GM18507 (cell line): Measurements from ENCODE around the gene GRK6.

Experiments used
- DNase-seq: peaks from one replicate; pipeline ENCODE4 v3.0.0; 2011; ENCODE audit warnings: low read depth; ENCODE audit not compliant: insufficient read length; ENCODE audit errors: extremely low spot score
- FAIRE-seq: peaks from 2 replicates; lab custom pipeline; 2011; peaks lifted over from hg19 to GRCh38; lab: Jason Lieb, UNC

GRK6 gene

DNA sequence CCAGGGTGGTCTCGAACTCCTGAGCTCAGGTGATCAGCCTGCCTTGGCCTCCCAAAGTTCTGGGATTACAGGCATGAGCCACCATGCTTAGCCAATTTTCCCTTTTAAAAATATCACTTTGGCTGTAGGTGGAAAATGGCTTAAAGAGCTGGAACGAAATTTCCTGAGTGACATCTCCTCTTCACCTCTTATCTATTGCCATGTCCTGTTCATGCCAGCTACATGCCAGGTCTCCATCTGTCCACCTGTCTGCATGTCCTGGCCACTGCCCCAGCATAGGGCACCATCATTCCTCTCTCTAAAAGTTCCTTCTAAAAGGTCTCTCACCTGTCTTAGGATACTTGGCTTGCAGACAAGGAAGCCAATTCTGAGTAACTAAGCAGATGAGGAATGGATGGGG is 2.8 kb upstream of the GRK6 start:
- no peak for FAIRE-seq

DNA sequence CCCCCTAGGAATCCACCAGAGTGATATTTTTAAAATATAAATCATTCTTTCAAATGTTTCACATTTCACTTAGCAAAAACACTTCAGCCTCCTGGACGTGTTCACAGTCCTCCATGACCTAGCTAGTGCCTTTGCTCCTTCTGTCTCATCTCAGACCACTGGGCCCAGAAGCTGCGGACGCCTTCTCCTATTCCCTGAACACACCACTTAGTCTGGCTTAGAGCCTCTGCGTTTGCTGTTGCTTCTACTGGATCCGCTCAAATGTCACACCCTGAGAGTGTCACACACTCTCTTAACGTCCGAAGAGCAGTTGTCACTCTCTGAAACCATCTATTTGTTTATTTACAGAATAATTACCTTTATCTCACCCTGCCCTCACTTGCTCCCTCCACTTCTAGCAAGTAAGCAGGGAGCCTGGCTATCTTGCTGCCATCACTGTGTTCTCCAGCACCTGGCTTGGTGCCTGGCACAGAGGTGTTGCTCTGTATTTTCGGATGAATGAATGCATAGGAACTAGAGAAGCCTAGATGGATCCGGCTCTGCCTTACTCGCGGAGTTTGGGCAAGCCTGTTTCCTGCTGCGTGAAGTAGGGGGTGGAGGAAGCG is 1.2 kb upstream of the GRK6 start:
- no peak for DNase-seq

More for the DNA sequence above, 2.8 kb upstream of the GRK6 start:
- no peak for DNase-seq

DNA sequence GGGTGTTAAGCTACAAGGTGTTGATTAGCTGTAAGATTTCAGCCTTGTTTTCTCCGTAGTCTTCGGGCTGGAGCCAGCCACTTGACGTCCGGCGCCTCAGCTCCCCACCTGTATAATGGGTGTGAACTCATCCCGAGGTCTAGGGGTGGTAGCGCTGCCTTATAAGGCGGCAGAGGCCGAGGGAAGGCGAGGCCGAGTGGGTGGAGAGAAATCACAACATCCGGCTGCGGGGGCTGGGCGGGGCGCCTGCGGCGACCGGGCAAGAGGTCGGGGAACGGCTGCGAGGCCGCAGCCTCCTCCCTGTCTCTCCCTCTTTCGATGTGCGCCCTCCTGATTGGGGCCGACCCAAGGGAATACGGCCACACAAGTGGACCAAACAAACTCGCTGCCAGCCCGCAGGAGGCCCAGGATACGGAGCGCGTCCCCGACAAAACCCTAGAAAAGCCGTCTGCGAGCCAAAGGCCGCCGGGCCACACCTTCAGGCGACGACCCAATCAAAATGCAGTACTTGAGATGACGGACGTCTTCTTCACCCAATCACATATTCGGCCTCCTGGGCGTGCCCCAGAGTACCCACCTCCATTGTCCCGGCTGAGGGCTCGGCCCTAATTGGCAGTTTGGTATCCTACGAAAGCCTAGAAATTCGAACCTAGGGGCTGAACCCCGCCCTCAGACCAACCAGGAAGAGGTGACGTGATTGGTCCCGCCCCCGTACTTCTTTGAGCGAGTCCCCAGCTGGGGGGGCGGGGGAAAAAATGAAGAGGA is 493 bp upstream of the GRK6 start:
- peak; percentile 99 for FAIRE-seq
- DNase-seq: peak; percentile 94

More for the DNA sequence above, 1.2 kb upstream of the GRK6 start:
- no peak for FAIRE-seq

DNA sequence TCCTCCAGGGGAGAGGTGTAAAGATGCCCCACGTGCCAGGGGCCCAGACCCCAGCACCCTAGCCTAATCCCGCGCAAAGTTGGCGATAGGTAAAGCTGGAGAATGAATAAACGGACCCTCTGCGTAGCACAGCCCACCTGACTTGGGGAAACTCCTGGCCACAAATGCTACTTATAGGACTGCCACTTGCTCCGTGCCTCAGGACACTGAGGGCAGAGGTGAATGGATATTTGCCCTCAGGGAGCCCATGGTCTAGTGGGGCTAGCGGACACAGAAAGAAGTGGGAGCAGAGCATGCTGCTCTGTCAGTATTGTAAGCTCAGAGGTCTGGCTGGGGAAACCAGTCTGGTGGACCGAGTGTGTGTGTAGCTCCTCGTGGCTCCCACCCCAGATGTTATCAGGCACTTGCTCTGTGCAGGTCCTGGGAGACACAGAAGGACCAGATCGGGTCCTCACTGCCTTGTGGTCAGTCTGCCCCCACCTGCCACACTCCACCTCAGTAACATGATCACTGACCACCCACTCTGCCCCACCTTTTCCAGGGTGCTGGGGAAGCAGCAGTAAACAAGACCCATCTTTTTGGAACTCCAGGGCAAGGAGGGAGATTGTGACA is 841 bp downstream of the GRK6 start:
- FAIRE-seq: peak; percentile 9
- no peak for DNase-seq

DNA sequence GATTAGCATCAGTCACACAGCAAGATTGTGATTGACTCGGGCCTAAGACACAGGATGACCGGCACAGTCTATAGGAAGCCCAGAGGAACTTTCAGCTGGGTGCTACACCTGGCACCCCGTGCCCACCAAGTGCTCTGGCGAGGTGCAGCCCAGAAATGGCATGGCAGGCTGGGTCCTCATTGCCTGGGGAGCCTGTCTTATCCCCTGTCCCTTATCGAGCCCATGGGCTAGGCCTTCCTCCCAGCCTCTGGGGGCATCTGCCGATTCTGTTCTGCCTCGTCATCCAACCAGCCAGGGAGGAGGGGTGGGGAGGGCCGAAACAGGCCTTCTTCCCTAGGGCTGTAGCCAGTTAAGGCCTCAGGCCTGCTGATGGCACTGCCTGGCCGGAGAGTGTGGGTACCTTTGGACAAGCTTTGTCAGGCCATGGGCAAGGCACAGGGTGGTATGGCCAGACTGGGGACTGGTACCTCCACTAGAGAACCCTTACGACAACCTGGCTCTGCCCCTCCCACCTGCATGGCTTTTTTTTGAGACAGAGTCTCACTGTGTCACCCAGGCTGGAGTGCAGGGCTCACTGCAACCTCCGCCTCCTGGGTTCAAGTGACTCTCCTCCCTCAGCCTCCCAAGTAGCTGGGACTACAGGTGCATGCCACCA is 1.6 kb downstream of the GRK6 start:
- no peak for DNase-seq
- peak; percentile 12 for FAIRE-seq

DNA sequence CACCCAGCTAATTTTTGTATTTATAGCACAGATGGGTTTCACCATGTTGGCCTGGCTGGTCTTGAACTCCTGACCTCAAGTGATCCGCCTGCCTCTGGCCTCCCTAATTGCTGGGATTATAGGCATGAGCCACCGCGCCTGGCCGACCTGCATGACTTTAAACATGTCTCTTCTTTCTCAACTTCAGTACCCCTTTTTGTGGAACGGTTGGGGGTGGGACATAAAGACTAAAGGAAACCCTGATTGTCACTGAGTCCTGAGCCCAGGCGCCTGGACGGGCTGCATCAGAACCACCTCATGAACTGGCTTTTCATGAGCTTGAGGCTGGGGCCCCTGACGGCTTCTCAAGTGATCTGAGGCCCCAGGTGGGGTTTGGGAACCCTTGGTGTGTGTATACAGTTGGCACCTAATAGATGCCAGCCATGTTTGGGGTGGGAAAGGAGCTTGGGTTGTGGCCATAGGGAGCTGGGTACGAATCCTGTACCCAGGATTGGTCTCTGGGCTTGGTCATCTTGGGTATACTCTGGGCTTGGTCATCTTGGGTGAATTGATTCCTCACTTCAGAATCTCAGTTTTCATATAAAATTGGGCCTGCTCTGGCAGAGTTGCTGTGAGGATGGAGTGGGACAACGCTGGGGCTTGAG is 2.2 kb downstream of the GRK6 start:
- FAIRE-seq (no peak), DNase-seq (no peak)

DNA sequence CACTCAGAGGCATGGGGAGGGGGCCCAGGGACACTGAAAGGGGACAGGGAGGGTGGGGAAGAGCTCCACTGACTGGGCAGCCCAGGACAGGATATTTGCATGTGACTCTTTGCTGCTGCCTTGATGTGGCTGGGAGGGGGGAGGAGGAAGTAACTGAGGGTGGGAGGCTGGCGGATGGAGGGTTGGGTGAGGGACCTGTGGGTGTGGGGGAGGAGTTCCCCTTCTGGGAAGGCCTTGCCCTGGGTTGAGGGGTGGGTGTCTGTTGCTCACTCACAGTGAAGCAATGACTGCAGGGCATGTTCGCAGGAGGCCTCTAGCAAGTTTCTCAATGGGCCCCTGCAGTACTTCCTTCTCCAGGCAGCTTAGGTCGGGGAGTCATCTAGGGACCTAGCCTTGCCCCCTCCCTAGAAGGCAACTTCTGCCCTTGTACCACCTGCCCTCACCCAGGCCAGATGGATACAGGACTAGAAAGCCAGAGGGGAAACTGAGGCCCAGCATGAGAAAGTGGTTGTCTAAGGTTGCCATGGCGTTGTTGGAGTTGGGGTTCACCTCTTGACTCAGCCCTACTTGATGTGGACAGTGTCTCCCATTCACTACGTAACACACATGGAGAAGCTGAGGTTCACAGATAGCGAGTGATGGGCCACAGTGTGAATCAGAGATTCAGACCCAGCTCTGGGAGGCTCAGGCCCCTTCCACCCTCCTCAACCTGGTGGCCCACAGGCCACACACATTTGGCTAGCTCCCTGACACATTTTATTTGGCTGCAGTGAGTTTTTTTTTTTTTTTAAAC is 3.0 kb downstream of the GRK6 start:
- FAIRE-seq (peak; percentile 94), DNase-seq (no peak)

DNA sequence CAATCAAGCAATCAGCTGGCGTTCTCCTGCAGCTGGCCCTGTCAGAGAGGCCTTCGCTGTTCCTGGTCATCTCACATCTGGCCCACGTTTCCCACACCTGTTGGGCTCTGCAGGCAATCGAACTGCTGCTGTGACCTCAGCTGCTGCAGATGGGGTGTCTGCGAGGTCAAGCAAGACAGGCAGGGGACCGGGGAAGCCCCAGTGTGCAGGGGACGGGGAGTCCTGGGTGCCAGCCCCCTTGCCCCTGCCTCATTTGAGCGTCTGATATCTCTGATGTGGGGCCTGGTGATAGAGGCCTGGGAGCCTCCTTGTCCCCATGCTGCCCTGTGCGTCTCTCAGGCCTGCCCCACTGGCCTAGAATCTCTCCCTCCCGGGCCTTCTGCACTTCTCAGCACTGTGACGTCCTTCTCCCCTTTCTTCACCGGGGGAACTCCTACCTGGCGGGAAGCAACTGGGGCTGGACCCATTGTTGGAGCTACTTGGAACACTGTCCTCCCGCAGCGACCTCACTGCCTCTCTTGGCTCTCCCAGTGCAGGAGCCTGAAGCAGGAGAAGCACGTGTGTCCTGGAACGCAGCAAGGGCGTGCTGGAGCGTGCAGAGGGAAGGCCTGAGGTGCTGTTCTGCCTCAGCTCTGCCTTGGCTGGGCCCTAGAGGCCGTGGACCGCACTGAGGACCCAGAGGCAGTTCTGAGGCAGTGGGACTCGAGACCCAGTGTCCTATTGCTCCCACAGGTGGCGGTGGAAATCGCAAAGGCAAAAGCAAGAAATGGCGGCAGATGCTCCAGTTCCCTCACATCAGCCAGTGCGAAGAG is 3.9 kb downstream of the GRK6 start:
- FAIRE-seq: peak; percentile 65
- no peak for DNase-seq

DNA sequence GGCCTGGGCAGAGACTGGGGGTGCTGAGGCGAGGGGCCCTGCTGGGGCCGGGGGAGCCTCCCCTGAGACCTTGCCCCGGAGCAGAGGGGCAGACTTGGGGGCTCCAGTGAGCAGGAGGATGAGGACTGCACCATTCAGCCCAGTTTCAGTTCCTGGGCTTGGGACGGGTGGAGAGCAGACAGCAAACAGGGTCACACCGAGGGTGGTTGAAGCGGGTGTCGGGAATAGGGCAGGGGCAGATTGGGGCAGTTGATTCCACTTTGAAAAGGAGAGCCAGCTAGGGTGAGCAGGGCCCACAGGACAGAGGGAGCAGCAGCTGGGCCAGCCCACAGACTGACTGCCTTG is 4.5 kb downstream of the GRK6 start:
- DNase-seq (no peak), FAIRE-seq (no peak)

DNA sequence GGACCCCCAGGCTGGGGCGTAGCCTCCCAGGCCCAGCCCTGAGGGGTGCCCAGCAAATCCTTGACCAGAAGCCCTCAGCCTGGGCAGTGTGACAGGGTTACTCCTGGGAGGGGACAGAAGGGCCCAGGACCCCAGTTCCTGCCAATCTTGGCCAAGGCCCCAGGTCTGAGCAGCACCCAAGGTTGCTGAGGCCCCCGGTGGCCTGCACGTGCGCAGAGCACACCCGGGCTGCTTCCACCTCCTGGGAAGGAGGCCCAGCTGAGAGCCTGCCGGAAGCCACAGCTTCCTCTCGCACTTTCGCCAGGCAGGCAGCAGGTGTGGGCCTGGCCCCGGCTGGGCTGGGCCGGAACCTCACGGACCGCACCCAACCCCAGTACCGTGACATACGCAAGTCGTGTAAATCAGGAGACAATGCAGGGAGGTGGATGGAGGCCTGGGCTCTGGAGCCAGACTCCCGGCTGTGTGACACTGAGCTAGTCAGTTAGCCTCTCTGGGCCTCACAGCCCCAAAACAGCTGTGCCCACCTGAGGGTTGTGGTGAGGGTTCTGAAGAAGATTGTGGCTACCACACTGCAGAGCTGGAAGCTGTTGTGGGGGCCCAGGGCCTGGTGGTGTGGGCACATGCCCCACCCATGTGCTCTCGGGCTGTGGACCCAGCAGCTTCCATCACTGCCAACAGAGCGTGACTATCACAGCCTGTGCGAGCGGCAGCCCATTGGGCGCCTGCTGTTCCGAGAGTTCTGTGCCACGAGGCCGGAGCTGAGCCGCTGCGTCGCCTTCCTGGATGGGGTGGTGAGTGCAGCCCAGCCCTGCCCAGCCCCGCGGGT is 5.1 kb downstream of the GRK6 start:
- FAIRE-seq (peak; percentile 98), DNase-seq (peak; percentile 50)

DNA sequence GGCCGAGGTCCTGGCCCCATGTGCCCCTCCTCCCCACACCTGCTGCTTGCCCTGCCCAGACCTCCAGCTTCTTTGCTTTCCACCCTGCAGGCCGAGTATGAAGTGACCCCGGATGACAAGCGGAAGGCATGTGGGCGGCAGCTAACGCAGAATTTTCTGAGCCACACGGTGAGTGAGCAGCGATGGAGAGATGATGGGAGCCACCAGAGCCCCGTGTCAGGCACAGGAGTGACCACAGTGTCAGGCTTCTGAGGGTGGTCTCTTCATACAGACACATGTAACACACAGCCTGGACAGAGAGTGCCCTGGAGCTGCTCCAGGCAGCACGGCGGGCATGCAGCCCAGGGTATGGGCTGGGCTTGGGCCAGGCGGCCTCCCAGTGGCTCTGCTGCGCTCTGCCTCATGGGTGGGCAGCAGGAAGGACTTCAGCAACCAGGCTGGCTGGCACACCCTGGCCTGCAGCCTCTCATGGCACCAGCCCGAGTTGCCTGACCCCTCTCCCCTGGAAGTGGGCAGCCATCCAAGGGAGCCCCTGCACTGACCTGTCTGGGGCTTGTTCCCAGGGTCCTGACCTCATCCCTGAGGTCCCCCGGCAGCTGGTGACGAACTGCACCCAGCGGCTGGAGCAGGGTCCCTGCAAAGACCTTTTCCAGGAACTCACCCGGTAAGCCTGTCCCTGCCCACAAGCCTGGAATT is 5.8 kb downstream of the GRK6 start:
- FAIRE-seq (no peak), DNase-seq (no peak)

DNA sequence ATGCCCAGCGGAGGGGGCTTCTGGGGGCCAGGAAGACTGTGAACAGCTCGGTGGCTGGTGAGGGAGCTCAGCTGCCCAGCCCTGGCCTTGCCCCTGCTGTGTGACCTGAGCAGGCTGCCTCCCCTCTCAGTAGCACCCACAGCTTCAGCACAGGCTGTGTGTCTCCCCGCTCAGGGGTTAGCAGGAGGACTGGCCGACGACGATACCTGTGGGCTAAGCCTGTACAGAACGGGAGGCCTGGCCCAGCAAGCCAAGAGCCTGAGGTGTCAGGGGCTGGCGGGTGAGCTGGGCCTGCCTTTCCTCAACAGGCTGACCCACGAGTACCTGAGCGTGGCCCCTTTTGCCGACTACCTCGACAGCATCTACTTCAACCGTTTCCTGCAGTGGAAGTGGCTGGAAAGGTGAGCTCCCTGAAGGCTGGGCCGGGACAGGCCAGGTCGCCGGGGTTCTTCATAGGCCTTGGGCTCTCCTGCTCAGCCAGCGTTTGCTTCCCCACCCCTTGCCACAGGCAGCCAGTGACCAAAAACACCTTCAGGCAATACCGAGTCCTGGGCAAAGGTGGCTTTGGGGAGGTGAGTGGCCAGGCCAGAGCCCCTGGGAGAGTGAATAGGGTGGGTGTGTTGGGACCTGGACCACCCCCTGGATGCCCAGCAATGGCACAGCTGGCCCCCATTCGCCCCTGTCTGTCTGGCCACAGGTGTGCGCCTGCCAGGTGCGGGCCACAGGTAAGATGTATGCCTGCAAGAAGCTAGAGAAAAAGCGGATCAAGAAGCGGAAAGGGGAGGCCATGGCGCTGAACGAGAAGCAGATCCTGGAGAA is 6.6 kb downstream of the GRK6 start:
- DNase-seq (no peak), FAIRE-seq (no peak)

DNA sequence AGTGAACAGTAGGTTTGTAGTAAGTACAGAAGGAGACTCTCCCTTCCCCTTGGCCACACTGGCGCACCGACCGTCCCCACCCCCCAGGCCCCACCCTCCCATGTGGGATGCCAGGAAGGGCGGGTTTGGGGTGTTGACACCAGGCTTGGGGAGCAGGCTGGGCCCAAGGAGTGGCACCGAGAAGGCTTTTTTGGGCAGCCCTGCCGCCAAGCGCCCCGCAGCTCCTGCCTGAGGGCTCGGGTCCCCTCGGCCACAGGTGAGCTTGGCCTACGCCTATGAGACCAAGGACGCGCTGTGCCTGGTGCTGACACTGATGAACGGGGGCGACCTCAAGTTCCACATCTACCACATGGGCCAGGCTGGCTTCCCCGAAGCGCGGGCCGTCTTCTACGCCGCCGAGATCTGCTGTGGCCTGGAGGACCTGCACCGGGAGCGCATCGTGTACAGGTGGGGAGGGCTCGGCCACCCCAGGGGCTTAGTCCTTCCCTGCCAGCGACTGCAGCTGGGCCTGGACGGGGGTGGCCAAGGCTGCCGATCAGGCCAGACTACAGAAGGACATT is 7.3 kb downstream of the GRK6 start:
- FAIRE-seq (no peak), DNase-seq (no peak)

DNA sequence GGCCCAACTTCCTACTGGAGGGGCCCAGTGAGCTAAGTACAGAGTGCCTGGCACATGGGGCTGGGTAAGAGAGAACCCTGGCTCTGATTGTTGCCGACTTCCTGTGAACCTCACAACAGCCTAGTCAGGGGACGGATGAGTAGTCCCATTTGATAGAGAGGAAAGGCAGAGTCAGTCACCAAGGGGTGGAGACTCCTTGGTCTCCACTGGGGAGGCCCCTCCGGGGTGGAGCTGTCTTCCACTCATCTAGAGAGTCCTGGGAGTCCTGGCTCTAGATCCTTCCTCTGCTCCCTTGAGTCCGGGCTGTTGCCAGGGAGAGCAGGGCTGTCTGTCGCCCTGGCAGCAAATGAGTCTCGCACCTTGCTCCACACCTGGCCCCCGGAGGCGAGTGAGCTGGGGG is 8.0 kb downstream of the GRK6 start:
- DNase-seq (no peak), FAIRE-seq (no peak)

DNA sequence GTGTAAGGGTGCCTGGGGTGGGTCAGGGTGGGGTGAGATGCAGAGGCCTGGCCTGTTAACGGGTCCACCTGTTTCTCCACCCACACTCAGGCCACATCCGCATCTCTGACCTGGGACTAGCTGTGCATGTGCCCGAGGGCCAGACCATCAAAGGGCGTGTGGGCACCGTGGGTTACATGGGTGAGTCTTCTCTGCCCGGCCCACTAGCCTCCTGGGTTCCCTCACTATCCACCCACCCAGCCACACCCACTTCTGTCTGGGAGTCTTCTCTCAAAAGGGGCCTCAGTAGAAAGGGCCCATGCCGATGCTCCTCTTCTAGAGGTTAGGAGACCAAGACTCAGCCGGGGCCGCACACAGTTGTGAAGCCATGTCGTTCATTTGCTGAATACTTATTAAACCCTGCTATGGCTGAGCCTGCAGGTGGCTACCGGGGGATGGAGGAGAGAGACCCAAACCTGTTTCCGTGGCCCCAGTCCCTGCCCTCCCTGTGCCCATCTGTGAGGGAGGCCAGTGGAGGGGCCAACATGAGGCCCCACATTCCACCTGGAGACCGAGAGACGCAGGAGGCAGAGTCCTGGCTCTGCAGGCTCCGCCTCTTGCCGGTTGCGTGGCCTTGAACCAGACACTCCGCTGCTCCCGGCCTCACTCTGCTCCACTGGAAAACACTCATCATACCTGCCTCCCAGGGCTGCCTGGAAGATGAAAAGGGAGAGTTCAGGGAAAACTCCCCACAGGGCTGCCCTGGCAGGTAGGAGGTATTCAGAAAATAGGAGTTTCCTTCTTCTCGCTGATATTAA is 8.7 kb downstream of the GRK6 start:
- no peak for FAIRE-seq

More for the DNA sequence above, 8.7 kb downstream of the GRK6 start:
- no peak for DNase-seq
